Daoy (cell line): ENCODE results near the gene TRAF1. TPM values are rescaled to one million over a fixed set of nuclear protein-coding genes. Genes with fewer than 3 reads are reported as not detected.

Experiments
- DNase-seq: peaks from one replicate; pipeline ENCODE4 v3.0.0-alpha.2; 2015; ENCODE audit warnings: low read depth
- total RNA-seq: library from RNA; depleted of rRNA; stranded (reverse); fragments of >200 nt; shearing (Covaris generic); gene quantifications from 2 replicates; pipeline ENCODE4 v1.2.3, GENCODE V29; 2014

Gene TRAF1
- total RNA-seq, 1 experiment from 2014 or later, result 8.1 TPM

- DNase-seq, result no peak
These were observed 16.0 kb downstream of the TRAF1 start for GRCh38 chr9:120910643-120911042.

GRCh38 chr9:120909904-120910303, 16.7 kb downstream of the TRAF1 start:
- peak; percentile 75 for DNase-seq

- DNase-seq, result no peak
These were observed 21.1 kb downstream of the TRAF1 start for GRCh38 chr9:120905315-120906164.

GRCh38 chr9:120904978-120905301, 21.7 kb downstream of the TRAF1 start:
- no peak for DNase-seq

- DNase-seq, result no peak
These were observed 22.3 kb downstream of the TRAF1 start for GRCh38 chr9:120904061-120904977.

GRCh38 chr9:120902569-120903535, 23.7 kb downstream of the TRAF1 start:
- DNase-seq, result no peak

- DNase-seq, result no peak
These were observed 24.6 kb downstream of the TRAF1 start for GRCh38 chr9:120901755-120902568.

GRCh38 chr9:120900824-120901223, 25.8 kb downstream of the TRAF1 start:
- no peak for DNase-seq

GRCh38 chr9:120899490-120900068, 27.0 kb downstream of the TRAF1 start:
- no peak for DNase-seq

- no peak for DNase-seq
These were observed 28.2 kb downstream of the TRAF1 start for GRCh38 chr9:120898396-120898795.

- DNase-seq, result no peak
These were observed 30.6 kb downstream of the TRAF1 start for GRCh38 chr9:120895951-120896350.

- no peak for DNase-seq
These were observed 32.1 kb downstream of the TRAF1 start for GRCh38 chr9:120894321-120895148.

GRCh38 chr9:120893611-120894307, 32.8 kb downstream of the TRAF1 start:
- no peak for DNase-seq

- DNase-seq, result peak; percentile 90
These were observed 33.6 kb downstream of the TRAF1 start for GRCh38 chr9:120892748-120893610.

- no peak for DNase-seq
These were observed 34.5 kb downstream of the TRAF1 start for GRCh38 chr9:120891884-120892747.

GRCh38 chr9:120891245-120891883, 35.2 kb downstream of the TRAF1 start:
- peak; percentile 29 for DNase-seq
